HT-29 (cell line): ENCODE data around the gene SOX6. TPM values are rescaled to one million over a fixed set of nuclear protein-coding genes. Genes with fewer than 3 reads are reported as not detected.
A peak's percentile ranks its signal among the peaks of the same experiment; 100 is the strongest.

ENCODE experiments used
- DNase-seq: peaks from one replicate; pipeline ENCODE4 v3.0.0-alpha.2; 2015; ENCODE audit warnings: low spot score
- total RNA-seq: library from RNA; depleted of rRNA; stranded (reverse); fragments of >200 nt; shearing (Covaris generic); gene quantifications from 2 replicates; pipeline ENCODE4 v1.2.3, GENCODE V29; 2014

Gene SOX6
- total RNA-seq, 1 experiment from 2014 or later: 0.03 TPM

DNA sequence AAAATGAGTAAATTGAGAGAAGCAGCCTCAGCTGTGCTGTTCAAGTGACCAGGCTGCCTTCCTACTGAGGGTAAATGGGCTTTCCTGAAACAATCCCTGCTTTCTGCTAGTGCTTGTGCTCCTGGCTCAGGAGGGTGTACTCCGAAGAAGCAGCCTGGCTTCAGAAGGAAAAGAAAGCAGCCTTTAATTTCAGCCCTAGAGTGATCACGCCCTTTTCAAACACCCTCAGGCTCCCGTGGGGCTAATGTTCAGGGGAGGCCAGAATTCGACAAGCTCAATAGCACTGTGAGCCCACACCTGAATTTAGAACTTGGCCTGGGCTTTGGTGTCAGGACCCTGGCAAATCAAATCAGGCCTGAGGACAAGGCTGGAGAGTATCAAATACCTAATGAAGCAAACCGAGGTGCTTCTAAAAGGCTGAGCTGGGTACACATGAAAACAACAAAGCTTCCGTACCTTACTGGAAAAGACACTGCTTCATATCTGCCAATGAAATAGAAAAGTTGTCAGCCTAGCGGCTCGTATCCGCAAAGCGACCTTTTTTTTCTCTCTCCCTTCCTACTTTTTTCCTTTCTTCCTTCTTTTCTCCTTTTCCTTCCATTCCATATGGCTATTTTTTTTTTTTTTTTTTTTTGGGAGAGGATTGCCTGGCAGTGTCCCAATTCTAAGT lies 387.8 kb downstream of the SOX6 start:
- DNase-seq: peak; percentile 20

DNA sequence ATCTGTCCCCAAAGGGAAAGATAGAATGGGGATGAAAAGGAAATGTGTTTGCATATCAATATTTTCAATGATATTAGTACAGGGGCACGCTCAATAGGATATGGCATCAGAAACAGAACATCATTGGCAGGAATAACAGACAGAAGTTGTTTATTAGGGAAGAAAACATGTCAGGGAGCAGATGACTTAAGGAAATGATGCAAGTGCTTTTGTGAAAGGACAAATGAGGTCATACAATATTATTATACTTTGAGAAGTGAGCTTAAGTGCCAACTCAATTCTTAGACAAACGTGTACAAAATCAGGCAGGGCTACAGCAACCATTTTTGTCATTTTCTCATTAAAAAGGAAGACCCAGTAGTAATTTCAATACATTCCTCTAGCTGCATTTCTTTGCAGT lies 388.4 kb downstream of the SOX6 start:
- peak; percentile 22 for DNase-seq

DNA sequence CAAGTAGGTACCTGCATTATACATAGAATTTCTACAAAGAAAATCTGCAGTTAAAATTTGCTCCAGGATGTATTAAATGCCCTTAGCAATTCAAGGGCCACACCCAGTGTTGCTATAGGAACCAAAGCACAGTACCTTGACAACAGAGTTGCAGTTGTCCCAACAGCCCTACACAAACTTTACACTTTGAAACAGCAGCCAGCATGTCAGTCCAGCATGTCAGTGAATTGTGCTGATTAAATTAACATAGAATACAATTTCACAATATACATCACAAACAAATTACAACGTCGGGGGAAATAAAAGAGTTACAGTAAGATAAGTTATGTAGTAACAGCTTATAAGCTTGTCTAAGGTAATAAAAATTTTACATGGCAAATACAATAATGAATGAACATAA lies 389.2 kb downstream of the SOX6 start:
- DNase-seq: peak; percentile 89

DNA sequence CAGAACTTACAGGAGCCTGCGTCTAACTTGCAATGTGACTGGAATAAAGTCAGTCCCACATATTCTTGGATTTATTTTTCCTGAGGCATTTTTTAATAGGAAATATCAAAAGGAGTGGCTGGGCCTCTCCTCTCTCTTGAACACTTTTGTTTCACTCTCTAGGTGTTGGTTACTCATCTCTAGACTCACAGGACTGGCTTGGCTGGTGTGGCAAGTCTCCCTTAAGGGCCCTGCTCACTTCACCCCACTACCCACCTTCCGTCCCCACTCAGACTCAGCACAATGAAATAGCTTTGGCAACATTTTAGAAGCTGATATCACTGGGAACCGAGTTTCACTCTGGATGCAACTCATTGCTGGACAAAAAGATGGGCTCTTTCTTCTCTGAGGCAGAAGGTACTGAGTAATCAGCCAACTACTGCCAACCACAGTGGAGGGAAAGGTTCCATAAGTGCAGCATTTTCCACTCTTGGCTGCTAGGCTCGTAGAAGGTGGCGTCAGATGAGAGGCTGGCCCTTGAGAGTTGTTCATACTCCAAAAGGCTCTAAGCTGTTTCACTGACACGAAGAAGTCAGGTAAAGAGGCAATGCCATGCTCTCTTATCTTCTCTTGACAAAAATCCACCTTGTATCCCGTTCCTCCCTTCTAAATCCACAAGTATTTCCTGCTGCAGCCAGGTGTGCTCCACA lies 390.6 kb downstream of the SOX6 start:
- DNase-seq: peak; percentile 80

DNA sequence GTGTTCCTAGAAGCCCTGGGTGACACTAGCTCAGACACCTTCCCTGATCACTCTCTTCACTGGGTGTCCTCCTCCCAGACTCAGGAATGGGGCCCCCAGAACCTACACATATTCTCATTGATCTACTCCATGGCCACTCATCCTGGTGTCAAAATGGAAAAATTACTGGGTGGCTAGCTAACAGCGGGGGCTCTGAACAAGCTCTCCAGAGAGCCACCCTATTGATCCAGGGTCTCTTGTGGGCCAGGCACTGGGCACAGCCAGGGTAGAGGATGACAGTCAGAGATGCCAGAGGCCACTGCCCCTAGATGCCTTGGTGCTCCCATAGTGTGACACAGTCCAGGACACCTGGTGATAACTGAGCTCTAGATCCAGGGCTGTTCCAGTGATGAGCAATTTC lies 393.1 kb downstream of the SOX6 start:
- no peak for DNase-seq

DNA sequence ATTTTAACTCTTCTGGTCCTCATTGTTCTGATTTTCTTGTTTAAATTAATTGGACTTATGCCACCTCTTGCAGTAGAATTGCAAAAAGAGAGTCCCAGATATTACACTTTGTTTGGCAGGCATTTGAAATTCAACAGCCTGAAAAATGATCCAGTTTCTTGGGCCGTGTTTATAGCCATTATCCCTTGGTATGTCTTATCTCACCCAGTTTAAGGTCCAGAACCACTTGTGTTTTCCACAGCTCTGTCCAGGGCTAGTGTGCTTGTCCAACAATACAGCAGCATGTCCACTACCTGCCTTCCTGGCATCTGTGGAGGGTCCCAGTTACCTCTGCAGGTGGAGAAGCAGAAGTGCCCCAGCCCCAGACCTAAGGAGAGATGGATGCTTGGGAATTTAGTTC lies 397.4 kb downstream of the SOX6 start:
- DNase-seq: no peak

DNA sequence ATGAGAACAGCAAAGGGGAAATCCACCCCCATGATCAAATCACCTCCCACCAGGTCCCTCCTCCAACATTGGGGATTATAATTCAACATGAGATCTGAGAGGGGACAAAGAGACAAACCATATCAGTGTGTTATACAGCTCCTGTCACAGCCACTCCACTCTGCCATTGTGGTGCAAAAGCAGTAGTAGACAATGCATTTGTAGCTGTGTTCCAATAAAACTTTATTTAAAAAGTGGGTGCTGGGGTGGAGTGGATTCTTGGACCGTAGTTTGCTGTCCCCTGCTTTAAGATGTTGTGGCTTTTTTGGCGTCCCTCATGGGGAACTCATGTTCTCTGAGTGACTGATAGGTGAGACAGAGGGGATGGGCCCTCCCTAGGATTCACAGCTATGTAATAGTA lies 399.1 kb downstream of the SOX6 start:
- no peak for DNase-seq

DNA sequence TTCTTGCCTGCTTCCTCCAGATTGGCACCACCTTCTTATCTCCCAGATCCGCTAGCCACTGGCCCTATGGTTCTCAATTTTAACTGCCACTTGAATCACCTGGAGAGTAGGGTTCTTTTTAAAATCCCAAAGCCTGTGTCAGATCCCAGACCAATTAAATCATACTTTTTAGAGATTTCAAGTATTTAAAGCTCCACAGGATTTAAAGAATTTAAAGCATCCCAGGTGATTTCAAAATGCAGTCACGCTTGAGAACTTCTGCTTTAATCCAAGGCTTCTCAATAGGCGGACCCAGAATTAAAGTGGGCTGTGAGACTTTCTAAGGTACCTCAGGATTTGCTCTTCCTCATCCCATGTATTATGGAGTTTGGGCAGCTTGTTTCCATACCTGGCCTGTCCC lies 400.0 kb downstream of the SOX6 start:
- no peak for DNase-seq

DNA sequence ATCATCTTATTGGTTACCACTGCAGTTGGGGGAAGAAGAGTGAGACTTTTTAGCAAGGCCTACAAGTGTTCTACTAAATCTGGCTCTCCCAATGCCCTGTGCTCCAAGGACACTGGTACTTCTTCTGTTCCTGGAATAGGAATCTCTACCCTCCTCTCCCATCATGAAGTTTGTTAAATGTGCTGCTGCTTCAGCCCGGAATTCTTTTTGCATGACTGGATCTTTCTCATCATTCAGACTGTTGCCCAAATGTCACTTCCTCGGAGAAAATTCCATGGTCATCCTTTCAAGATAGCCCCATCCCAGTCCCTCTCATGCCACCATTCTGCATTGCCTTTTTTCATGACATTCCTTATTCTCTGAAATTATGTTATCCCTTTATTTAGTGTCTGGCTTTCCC lies 400.8 kb downstream of the SOX6 start:
- DNase-seq: no peak

DNA sequence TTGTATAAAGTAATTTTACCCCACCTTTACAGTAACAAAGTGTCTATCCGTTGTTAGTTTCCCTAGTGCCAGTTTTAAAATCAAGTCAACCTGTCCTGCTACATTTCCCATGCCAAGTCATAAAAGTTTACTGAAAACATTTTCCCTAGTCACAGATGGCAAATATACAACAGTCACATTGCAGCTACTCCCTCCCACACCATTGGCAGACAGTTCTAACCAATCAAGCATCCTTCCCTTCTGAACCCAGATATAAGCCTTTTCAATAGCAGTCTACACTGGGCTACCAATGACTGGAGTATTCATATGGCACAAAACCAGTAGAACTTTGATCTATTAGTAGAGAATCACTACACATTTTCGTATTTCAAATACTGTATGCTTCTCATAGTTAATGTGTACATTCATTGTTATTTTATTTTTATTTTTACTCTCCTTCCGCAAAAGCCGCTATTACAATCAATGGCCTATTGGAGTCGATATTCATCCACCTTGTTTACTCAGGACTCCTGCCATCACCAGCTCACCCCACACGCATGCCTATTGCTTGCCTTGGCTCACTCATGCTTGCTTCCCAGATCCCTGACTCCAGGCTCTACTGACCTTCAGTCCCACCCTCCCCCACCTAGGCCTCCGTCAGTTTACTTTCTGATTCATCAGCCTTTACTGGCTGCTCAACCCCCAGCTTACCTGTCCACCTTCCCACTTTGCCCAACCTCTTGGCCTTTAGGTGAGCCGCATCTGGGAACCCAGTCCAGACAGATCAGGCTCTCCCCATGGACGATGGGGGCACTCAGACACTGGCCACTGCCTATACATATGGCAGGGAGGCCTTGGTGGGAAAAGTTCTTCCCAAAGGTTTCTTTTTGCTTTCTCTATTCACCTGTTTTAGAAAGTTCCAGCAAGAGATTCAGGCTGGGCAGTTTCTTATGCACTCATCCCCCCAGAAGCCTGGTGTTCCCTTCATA lies 408.4 kb downstream of the SOX6 start:
- DNase-seq: peak; percentile 81

DNA sequence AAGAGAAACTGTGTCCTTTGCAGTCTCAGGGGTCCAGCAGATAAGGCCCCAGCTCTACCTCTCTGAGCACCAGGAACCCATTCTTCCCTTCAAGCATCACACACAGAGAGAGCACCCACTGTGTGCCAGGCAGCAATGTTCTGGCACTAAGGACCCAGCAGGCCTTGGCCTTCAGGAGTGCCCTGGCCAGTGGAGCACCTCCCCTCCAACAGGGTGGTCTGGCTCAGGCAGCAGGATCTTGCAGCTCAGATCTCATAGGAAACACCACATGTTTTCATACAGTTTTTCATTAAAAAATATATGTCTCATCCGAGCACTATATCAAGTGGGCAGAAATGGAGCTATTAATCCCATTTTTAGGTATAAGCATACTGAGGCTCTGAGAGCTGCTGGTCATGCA lies 410.6 kb downstream of the SOX6 start:
- no peak for DNase-seq

DNA sequence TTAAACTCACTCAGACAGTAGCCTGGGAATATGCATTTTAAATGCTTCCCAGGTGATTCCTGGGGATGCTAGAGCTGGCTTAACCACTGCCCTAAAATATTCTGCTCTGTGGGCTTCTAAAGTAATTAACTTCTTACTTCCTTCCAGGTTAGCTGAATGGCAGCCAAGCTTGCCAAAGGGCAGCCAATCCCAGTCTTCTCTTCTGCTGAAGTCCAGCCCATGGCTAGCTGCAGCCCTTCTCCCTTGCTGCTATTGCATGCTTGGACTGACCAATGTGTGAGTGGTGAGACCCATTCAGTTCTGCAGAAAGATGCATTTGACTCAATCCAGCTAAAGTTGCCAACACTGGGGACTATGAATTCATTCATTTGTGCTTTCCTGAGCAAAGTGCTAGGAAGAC lies 411.9 kb downstream of the SOX6 start:
- DNase-seq: peak; percentile 42

DNA sequence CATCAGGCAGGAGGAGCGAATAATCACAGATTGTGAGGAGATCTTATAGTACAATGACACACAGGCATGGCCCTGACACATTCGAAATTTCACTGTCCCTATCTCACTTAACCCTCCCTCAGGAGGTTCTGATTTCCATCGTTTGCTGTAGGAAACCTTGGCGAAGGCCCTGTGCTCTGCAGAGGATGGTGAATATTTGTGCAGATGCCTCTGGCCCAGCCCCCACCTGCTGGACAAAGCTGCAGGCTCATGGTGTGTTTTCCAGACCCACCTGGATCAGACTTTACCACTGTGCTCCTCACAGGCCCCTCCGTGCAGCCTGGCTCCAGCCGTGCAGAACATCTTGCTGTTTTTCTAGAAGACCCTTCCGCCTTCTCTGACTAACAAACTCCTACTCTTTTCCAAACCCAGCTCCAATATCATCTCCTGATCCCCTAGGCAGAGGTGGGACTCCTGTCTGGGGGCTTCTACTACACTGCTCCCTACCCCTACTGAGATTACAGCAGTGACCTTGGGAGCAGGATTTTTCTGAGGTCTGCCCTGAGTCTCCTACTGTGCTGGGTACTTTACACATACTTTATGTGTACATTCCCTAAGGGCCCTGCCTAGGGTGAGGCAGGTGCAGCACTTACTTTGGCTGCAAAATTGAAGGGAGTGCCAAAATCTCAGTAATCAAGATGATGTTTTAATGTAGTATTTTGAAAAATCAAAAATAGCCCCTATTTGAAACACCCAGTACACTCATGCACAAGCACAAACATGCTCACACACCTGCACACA lies 412.7 kb downstream of the SOX6 start:
- no peak for DNase-seq

DNA sequence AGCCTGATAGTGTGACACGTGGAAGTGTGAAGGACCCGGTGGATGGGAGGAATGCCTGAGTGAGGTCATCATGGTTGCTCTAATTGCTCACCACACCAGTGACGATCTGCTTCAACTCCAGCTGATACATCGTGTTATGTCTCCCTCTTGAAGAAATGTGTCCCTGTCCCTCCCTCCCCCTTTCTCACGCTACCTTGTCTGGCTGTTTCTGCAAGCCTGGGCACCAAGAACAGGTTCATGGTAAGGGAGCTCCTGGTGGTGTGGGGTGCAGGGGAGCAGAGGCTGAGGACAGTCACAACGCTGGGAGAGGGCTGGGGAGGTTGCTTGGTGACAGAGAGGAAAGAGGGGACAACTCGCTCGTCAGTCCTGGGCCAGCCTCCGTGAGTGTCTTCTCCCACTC lies 413.4 kb downstream of the SOX6 start:
- DNase-seq: no peak

DNA sequence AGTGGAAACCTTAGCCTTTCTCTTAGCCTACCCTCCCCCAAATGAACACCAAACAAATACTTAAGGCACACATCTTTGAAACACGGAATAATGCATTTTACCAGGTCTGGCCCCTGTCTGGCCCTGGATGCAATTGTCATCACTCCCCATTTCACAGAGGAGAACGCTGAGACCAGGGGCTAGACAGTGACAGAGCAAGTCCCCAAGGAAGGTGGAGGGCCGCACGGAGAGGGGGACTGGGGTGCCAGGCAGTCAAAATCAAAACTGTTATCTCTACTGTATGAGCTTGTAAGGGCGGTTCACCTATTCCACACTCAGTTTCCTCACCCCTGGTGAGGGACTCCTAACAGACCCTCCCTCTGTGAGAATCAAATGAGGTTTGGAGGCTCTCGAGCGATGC lies 414.2 kb downstream of the SOX6 start:
- no peak for DNase-seq

DNA sequence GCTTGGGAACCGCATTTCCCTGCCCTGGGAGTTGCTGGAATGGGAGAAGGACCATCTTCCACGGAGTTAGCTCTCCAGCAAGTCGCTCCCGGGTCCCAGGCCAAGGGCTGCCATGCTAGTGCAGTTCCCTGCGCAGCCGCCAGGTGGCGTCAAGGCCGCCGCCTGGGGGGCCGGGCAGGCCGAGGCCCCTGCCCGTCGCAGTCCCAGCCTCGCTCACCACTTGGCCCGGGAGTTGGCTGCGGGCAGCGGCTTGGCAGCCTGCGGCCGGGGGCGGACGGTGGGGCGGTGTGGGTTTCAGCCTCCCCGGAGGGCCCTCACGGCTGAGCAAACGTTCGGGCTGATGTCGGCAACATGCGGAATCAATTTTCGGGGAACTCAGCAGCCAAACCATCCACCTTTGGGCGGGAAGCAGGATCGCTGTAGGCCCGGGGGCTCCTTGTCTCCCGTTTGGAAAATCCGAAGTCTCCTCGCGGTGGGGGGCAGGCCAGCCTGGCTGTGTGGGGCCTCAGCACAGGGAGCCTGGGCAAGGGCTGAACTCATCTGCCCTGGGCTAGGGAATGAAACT lies 415.1 kb downstream of the SOX6 start:
- DNase-seq: no peak

DNA sequence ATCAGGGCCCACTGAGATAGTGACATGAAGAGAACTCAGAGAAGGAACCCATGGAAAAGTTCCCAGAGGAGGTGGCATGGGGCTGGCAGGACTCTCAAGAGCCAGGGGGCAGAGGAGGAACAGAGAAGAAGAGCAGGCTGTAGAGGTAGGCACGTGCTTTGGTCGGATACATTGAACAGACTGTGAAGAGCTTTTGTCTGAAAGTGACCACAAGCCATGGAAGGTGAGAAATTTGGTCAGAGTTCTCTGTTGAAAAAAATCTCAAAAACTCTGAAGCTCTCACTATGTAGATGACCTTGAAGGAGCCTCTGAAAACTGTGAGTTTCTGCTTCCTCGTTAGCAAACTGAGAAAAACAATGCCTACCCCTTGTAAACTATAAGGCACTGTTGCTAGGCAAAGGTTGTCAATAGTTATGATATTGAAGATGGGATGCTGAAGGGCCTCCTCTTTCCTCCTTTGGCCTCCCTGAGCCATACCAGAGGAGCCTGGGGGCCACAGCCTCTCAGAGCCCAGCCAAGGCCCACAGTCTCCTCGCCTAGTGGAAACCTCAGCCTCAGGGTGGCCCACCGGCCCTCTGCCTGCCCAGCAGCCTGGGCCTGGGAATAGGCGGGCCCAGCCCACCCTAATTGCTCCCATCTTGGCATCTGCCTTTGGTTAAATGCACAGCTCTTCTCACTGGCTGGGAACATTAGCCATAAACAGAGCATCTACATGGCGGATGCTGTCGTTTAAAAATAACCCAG lies 415.7 kb downstream of the SOX6 start:
- DNase-seq: no peak

DNA sequence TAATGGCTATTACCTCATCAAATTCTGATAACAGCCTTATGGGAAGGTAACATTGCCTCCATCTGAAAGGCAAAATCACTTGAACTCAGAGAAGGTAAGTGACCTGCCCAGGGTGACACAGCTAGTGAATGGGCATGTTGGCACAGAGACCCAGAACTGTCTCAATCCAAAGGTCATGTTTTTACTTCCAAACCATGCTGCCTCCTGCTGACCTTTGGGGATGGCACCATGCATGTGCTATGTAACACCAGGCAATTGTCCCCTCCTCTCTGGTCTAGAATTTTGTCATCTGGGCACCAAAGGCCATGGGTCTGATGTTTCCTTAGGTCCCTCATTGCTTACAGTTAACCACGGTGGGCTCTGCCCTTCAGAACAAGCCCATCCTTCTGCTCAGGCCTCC lies 417.4 kb downstream of the SOX6 start:
- DNase-seq: no peak

DNA sequence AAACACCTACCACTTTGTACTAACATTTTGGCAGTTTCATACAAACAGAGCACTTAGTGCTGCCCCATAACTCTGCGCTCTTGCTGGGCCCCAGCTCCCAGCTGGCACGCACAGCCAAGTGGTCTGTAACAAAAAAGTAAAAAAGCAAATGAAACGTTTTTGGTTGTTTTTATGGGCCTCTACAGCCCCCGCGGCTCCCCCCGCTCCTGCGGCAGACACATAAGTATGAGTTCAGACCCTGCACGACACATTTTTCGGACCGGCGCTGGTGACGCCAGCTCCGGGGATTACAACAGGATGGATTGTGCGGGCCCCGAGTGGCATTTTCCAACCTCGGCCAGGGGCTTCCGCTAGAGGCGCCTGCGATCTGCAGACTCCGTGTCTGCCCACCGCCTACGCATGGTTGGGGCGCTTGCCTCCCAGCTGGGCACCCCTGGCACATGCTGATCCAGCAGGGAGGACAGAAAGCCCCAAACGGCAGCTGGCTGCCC lies 418.2 kb downstream of the SOX6 start:
- DNase-seq: no peak

DNA sequence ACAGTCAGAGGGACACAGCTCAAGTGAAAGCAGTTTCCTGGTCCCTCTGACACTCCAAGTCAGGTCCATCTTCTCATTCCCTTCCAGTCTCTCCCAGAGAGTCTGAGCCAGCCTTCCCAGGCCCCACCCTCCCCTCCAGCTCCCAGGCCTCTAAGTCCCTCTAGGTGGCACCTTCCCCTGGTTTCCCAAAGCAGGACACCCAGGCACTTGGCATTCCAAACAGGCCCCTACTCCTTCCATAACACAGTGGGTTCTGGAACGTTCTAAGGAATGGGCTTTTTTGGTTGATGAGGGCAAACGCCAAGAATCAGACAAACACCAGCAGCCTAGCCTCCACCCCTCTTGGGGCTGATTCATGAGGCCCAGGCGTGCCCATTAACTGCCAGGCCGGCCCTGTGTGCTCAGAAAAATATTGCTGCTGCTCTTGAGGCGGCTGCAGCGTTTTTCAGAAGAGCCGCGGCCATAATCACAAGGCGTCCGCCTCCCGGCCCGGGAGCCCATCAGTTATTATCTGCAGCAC lies 418.7 kb downstream of the SOX6 start:
- no peak for DNase-seq
